Measurements from ENCODE around the gene KRT81. TPM values are rescaled to one million over a fixed set of nuclear protein-coding genes. Genes with fewer than 3 reads are reported as not detected.
A peak's percentile ranks its signal among the peaks of the same experiment; 100 is the strongest.
"Not testable (repeated sequence)": the region's sequence is repeated elsewhere in the genome, so short reads cannot be mapped to it uniquely, and the experiment has no call there.

KRT81 gene
- total and polyA plus RNA-seq, 2 donors, result not detected

- no peak overlapping the region for H3K27ac ChIP-seq (ENCODE audit: low read depth)
- H3K4me3 ChIP-seq (ENCODE audit: low read depth, low read length), result no peak overlapping the region
- DNase-seq (ENCODE audit: extremely low spot score), result no peak
- H3K36me3 ChIP-seq (ENCODE audit: insufficient read depth), result no peaks in the 10 kb centered on the region
- no peaks in the 10 kb centered on the region for H3K4me1 ChIP-seq (ENCODE audit: insufficient read depth)
- WGBS, result 83% methylated on average over 7 of the region's 7 CpGs
These were observed 45.3 kb downstream of the KRT81 start for GRCh38 chr12:52245962-52246569.

- WGBS, result 88% methylated on average over 20 of the region's 20 CpGs
- Histone ChIP-seq H3K4me1 (ENCODE audit: insufficient read depth) (no peaks in the 10 kb centered on the region), H3K4me3 (ENCODE audit: low read depth, low read length) (no peak overlapping the region), H3K36me3 (ENCODE audit: insufficient read depth) (no peaks in the 10 kb centered on the region), H3K27ac (ENCODE audit: low read depth) (no peak overlapping the region)
- DNase-seq (ENCODE audit: extremely low spot score), result no peak
These were observed 45.9 kb downstream of the KRT81 start for GRCh38 chr12:52245259-52245961.

- Histone ChIP-seq H3K36me3 (ENCODE audit: insufficient read depth) (no peaks in the 10 kb centered on the region), H3K4me3 (ENCODE audit: low read depth, low read length) (no peak overlapping the region), H3K4me1 (ENCODE audit: insufficient read depth) (no peaks in the 10 kb centered on the region), H3K27ac (ENCODE audit: low read depth) (no peak overlapping the region)
- 68% methylated on average over 3 of the region's 3 CpGs for WGBS
- DNase-seq (ENCODE audit: extremely low spot score), result no peak
These were observed 46.7 kb downstream of the KRT81 start for GRCh38 chr12:52244615-52244994.

GRCh38 chr12:52243856-52244614 is 47.3 kb downstream of the KRT81 start:
- no peaks in the 10 kb centered on the region for H3K36me3 ChIP-seq (ENCODE audit: insufficient read depth)
- no peak overlapping the region for H3K4me3 ChIP-seq (ENCODE audit: low read depth, low read length)
- H3K4me1 ChIP-seq (ENCODE audit: insufficient read depth), result no peaks in the 10 kb centered on the region
- H3K27ac ChIP-seq (ENCODE audit: low read depth), result peak overlapping the region; percentile 19
- no peak for DNase-seq (ENCODE audit: extremely low spot score)
- WGBS, result 45% methylated on average over 12 of the region's 12 CpGs

GRCh38 chr12:52243259-52243855 is 48.0 kb downstream of the KRT81 start:
- H3K4me3 ChIP-seq (ENCODE audit: low read depth, low read length), result no peak overlapping the region
- no peak for DNase-seq (ENCODE audit: extremely low spot score)
- 72% methylated on average over 5 of the region's 5 CpGs for WGBS
- no peaks in the 10 kb centered on the region for H3K36me3 ChIP-seq (ENCODE audit: insufficient read depth)
- peak overlapping the region; percentile 19 for H3K27ac ChIP-seq (ENCODE audit: low read depth)
- no peaks in the 10 kb centered on the region for H3K4me1 ChIP-seq (ENCODE audit: insufficient read depth)

- 96% methylated on average over 11 of the region's 11 CpGs for WGBS
- Histone ChIP-seq H3K4me3 (ENCODE audit: low read depth, low read length) (no peak overlapping the region), H3K27ac (ENCODE audit: low read depth) (no peak overlapping the region), H3K4me1 (ENCODE audit: insufficient read depth) (no peaks in the 10 kb centered on the region), H3K36me3 (ENCODE audit: insufficient read depth) (no peaks in the 10 kb centered on the region)
- DNase-seq (ENCODE audit: extremely low spot score), result no peak
These were observed 48.7 kb downstream of the KRT81 start for GRCh38 chr12:52242442-52243258.

- Histone ChIP-seq H3K4me3 (ENCODE audit: low read depth, low read length) (no peak overlapping the region), H3K27ac (ENCODE audit: low read depth) (no peak overlapping the region), H3K36me3 (ENCODE audit: insufficient read depth) (no peaks in the 10 kb centered on the region), H3K4me1 (ENCODE audit: insufficient read depth) (no peaks in the 10 kb centered on the region)
- DNase-seq (ENCODE audit: extremely low spot score), result no peak
- WGBS, result 87% methylated on average over 11 of the region's 11 CpGs
These were observed 50.0 kb downstream of the KRT81 start for GRCh38 chr12:52241205-52241842.

GRCh38 chr12:52240247-52240646 is 51.1 kb downstream of the KRT81 start:
- not testable (repeated sequence) for H3K4me3 ChIP-seq (ENCODE audit: low read depth, low read length); DNase-seq (ENCODE audit: extremely low spot score); H3K36me3 ChIP-seq (ENCODE audit: insufficient read depth); H3K27ac ChIP-seq (ENCODE audit: low read depth); H3K4me1 ChIP-seq (ENCODE audit: insufficient read depth)
- 84% methylated on average over 6 of the region's 6 CpGs for WGBS

- no peaks in the 10 kb centered on the region for H3K4me1 ChIP-seq (ENCODE audit: insufficient read depth)
- H3K27ac ChIP-seq (ENCODE audit: low read depth), result no peak overlapping the region
- WGBS, result 68% methylated on average over 2 of the region's 2 CpGs
- DNase-seq (ENCODE audit: extremely low spot score), result no peak
- no peaks in the 10 kb centered on the region for H3K36me3 ChIP-seq (ENCODE audit: insufficient read depth)
- no peak overlapping the region for H3K4me3 ChIP-seq (ENCODE audit: low read depth, low read length)
These were observed 51.6 kb downstream of the KRT81 start for GRCh38 chr12:52239767-52240166.

GRCh38 chr12:52238916-52239646 is 52.3 kb downstream of the KRT81 start:
- Histone ChIP-seq H3K4me3 (ENCODE audit: low read depth, low read length) (no peak overlapping the region), H3K4me1 (ENCODE audit: insufficient read depth) (no peaks in the 10 kb centered on the region), H3K36me3 (ENCODE audit: insufficient read depth) (no peaks in the 10 kb centered on the region), H3K27ac (ENCODE audit: low read depth) (no peak overlapping the region)
- DNase-seq (ENCODE audit: extremely low spot score), result no peak
- WGBS, result 79% methylated on average over 7 of the region's 7 CpGs

GRCh38 chr12:52238207-52238840 is 53.0 kb downstream of the KRT81 start:
- Histone ChIP-seq H3K36me3 (ENCODE audit: insufficient read depth) (no peaks in the 10 kb centered on the region), H3K4me3 (ENCODE audit: low read depth, low read length) (no peak overlapping the region), H3K4me1 (ENCODE audit: insufficient read depth) (no peaks in the 10 kb centered on the region), H3K27ac (ENCODE audit: low read depth) (no peak overlapping the region)
- no peak for DNase-seq (ENCODE audit: extremely low spot score)
- 92% methylated on average over 4 of the region's 4 CpGs for WGBS

All from urinary bladder (tissue), 4 donors.